OCI-LY1 (cell line): ENCODE measurements around the gene PTPRCAP.

Experiments used
- H2AFZ ChIP-seq: fragments of 200-600 bp; sonication (generic), shearing (Covaris generic); 2 replicates; pipeline ENCODE4 v1.6.0; 2014; ENCODE audit warnings: antibody characterized with exemption, mild to moderate bottlenecking, low read length
- H3F3A ChIP-seq: fragments of 200-600 bp; sonication (generic), shearing (Covaris generic); 2 replicates; pipeline ENCODE4 v1.6.0; 2014; ENCODE audit warnings: mild to moderate bottlenecking, antibody characterized with exemption, low read length, moderate library complexity; ENCODE audit not compliant: insufficient read depth
- H3K27ac ChIP-seq: fragments of 200-600 bp; sonication (generic); 2 replicates; pipeline ENCODE4 v1.5.1; 2014; ENCODE audit warnings: low read length, mixed run types, mild to moderate bottlenecking, low read depth; ENCODE audit not compliant: poor library complexity, severe bottlenecking
- H3K27me3 ChIP-seq: fragments of 200-600 bp; sonication (generic); 2 replicates; pipeline ENCODE4 v1.6.0; 2014; ENCODE audit warnings: antibody characterized with exemption, mild to moderate bottlenecking, low read length, moderate library complexity; ENCODE audit not compliant: insufficient read depth
- H3K36me3 ChIP-seq: fragments of 200-600 bp; sonication (generic); 2 replicates; pipeline ENCODE4 v1.6.1; 2014; ENCODE audit warnings: mild to moderate bottlenecking, antibody characterized with exemption, low read length, moderate library complexity, mixed read lengths; ENCODE audit not compliant: insufficient read depth
- H3K4me1 ChIP-seq: fragments of 200-600 bp; sonication (generic); 2 replicates; pipeline ENCODE4 v1.5.1; 2014; ENCODE audit warnings: mild to moderate bottlenecking, low read length, moderate library complexity; ENCODE audit not compliant: insufficient read depth, severe bottlenecking
- H3K4me2 ChIP-seq: fragments of 200-600 bp; sonication (generic), shearing (Covaris generic); 2 replicates; pipeline ENCODE4 v1.6.1; 2014; ENCODE audit warnings: low read length
- H3K4me3 ChIP-seq: fragments of 200-600 bp; sonication (generic); 2 replicates; pipeline ENCODE4 v1.5.1; 2014; ENCODE audit warnings: low read length, low read depth, mild to moderate bottlenecking, mixed read lengths; ENCODE audit not compliant: poor library complexity, severe bottlenecking
- H3K79me2 ChIP-seq: fragments of 200-600 bp; shearing (Covaris generic); 2 replicates; pipeline ENCODE4 v1.6.1; 2016; ENCODE audit warnings: mixed run types, low read length, mixed read lengths; ENCODE audit not compliant: insufficient read depth
- H3K9ac ChIP-seq: fragments of 200-600 bp; sonication (generic), shearing (Covaris generic); 2 replicates; pipeline ENCODE4 v1.6.1; 2014; ENCODE audit warnings: mild to moderate bottlenecking, low read length, mixed read lengths
- H3K9me2 ChIP-seq: fragments of 200-600 bp; sonication (generic), shearing (Covaris generic); 2 replicates; pipeline ENCODE4 v1.6.1; 2014; ENCODE audit warnings: low read depth, mild to moderate bottlenecking, low read length, mixed read lengths
- H3K9me3 ChIP-seq: fragments of 200-600 bp; shearing (Covaris generic); 2 replicates; pipeline ENCODE4 v1.6.1; 2014; ENCODE audit warnings: low read length, mixed read lengths
- H4K20me1 ChIP-seq: fragments of 200-600 bp; sonication (generic), shearing (Covaris generic); 2 replicates; pipeline ENCODE4 v1.6.0; 2016; ENCODE audit warnings: mild to moderate bottlenecking, low read length; ENCODE audit not compliant: insufficient read depth
- EZH2 ChIP-seq: fragments of 200-600 bp; sonication (generic), shearing (Covaris generic); IDR thresholded peaks from 2 replicates; pipeline ENCODE4 v1.8.0; 2017; ENCODE audit warnings: borderline replicate concordance, mixed run types, mild to moderate bottlenecking, antibody characterized with exemption, low read length, moderate library complexity, mixed read lengths
- TF ChIP-seq, protein P1 (sequence below): fragments of 200-600 bp; sonication (generic), shearing (Covaris generic); IDR thresholded peaks from 2 replicates; pipeline ENCODE4 v1.5.1; 2017; ENCODE audit warnings: mild to moderate bottlenecking, antibody characterized with exemption, low read length, moderate library complexity, mixed read lengths

PTPRCAP gene

DNA sequence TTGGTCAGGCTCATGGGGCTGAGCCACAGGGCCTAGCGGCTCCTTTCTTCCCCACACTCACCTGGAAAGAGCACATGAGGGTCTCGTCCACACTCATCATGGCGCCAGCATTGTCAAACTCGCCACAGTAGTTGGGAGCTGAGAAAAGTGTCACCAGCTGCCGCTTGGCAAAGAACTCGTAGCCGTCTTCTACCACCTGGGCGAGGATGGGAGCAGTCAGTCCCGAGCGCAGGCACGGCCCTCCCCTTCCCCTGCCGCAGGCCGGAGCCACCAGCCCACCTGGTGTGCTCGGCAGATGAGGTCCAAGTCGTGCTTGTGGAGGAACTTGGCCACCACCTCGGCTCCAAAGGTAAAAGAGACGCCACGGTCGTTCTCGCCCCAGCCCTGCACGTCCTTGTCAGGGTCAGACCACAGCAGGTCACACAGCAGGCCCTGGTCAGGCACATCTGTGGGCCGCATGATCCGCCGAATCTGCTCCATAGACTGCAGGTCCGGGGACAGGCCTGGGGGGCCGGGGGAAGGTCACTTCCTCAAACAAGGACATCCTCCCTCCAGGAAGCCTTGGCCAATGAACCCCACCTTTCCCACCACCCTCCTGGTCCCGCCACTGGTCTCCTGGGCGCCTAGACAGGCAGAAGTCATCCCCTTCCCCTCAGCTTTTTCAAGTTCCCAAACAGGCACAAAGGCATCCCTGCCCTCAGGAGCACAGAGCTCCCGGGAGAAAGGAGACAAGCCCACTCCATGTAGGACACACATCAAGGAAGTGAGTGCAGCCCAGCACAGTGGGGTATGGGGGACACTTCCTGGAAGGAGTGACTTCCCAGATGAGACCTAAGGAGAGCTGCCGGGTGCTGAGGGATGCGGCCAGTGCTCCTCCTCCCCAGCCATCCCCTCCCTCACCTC is 38.6 kb downstream of the PTPRCAP start:
- Histone ChIP-seq H4K20me1 (no peaks in the 10 kb centered on the region), H3K9me3 (no peaks in the 10 kb centered on the region), H3K9ac (peak overlapping the region; percentile 30; the same call in 1 of the 2 replicates), H3K4me1 (peaks cover 64% of the 10 kb centered on the region), H3K4me2 (peak overlapping the region; percentile 96), H3K36me3 (peaks cover 53% of the 10 kb centered on the region), H3K79me2 (peaks cover 9% of the 10 kb centered on the region; the same call in 1 of the 2 replicates), H3K9me2 (no peaks in the 10 kb centered on the region), H3K4me3 (peak overlapping the region; percentile 94), H3K27ac (peak overlapping the region; percentile 50), H3K27me3 (no peaks in the 10 kb centered on the region), H2AFZ (no peak overlapping the region), H3F3A (no peaks in the 10 kb centered on the region; the same call in 1 of the 2 replicates)
- TF ChIP-seq, protein P1, sequence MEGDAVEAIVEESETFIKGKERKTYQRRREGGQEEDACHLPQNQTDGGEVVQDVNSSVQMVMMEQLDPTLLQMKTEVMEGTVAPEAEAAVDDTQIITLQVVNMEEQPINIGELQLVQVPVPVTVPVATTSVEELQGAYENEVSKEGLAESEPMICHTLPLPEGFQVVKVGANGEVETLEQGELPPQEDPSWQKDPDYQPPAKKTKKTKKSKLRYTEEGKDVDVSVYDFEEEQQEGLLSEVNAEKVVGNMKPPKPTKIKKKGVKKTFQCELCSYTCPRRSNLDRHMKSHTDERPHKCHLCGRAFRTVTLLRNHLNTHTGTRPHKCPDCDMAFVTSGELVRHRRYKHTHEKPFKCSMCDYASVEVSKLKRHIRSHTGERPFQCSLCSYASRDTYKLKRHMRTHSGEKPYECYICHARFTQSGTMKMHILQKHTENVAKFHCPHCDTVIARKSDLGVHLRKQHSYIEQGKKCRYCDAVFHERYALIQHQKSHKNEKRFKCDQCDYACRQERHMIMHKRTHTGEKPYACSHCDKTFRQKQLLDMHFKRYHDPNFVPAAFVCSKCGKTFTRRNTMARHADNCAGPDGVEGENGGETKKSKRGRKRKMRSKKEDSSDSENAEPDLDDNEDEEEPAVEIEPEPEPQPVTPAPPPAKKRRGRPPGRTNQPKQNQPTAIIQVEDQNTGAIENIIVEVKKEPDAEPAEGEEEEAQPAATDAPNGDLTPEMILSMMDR: no peak
- no peak for TF ChIP-seq EZH2

GRCh38 chr11:67397986-67398660 is 39.4 kb downstream of the PTPRCAP start:
- Histone ChIP-seq H3K4me3 (no peak overlapping the region), H3K27me3 (no peaks in the 10 kb centered on the region), H3K9me2 (no peaks in the 10 kb centered on the region), H3K79me2 (peaks cover 9% of the 10 kb centered on the region; the same call in 1 of the 2 replicates), H3K9me3 (no peaks in the 10 kb centered on the region), H3K27ac (peak overlapping the region; percentile 50), H3K36me3 (peaks cover 59% of the 10 kb centered on the region), H2AFZ (no peak overlapping the region), H3F3A (no peaks in the 10 kb centered on the region; the same call in 1 of the 2 replicates), H3K4me2 (peak overlapping the region; percentile 96; the same call in 1 of the 2 replicates), H4K20me1 (no peaks in the 10 kb centered on the region), H3K9ac (no peak overlapping the region; the same call in 1 of the 2 replicates), H3K4me1 (peaks cover 61% of the 10 kb centered on the region)
- no peak for TF ChIP-seq EZH2
- TF ChIP-seq, protein P1: no peak

DNA sequence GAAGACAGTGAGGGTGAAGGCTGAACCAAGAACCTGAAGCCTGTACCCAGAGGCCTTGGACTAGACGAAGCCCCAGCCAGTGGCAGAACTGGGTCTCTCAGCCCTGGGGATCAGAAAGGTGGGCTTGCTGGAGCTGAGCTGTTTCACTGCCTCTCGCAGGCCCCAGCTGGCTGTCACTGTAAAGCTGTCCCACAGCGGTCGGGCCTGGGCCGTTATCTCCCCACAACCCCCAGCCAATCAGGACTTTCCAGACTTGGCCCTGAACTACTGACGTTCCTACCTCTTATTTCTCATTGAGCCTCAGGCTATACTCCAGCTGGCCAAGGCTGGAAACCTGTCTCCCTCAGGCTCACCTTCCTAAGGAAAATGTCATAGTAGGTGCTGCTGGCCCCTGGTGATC is 39.9 kb downstream of the PTPRCAP start:
- no peak overlapping the region for H3K4me3 ChIP-seq
- no peak overlapping the region; the same call in 1 of the 2 replicates for H3K4me2 ChIP-seq
- H3F3A ChIP-seq: no peaks in the 10 kb centered on the region; the same call in 1 of the 2 replicates
- no peak for TF ChIP-seq EZH2
- TF ChIP-seq, protein P1: no peak
- H3K9me3 ChIP-seq: no peaks in the 10 kb centered on the region
- peaks cover 59% of the 10 kb centered on the region for H3K36me3 ChIP-seq
- H3K79me2 ChIP-seq: peaks cover 9% of the 10 kb centered on the region; the same call in 1 of the 2 replicates
- H4K20me1 ChIP-seq: no peaks in the 10 kb centered on the region
- H3K9me2 ChIP-seq: no peaks in the 10 kb centered on the region
- H3K27ac ChIP-seq: peak overlapping the region; percentile 50
- H3K27me3 ChIP-seq: no peaks in the 10 kb centered on the region
- no peak overlapping the region for H2AFZ ChIP-seq
- H3K9ac ChIP-seq: no peak overlapping the region; the same call in 1 of the 2 replicates
- peaks cover 59% of the 10 kb centered on the region for H3K4me1 ChIP-seq
